A673 (cell line): Measurements from ENCODE around the gene CNPY1.

ENCODE experiments used
- EZH2 ChIP-seq: fragments of 200-600 bp; sonication (generic); IDR thresholded peaks from 2 replicates; pipeline ENCODE4 v1.6.1; 2017; ENCODE audit warnings: borderline replicate concordance, low read depth, mild to moderate bottlenecking, mixed read lengths, antibody characterized with exemption, low read length; ENCODE audit not compliant: poor library complexity, severe bottlenecking
- TF ChIP-seq, protein P1 (sequence below): fragments of 300-800, 200-600 bp; sonication (generic); conservative IDR thresholded peaks from 2 replicates; pipeline ENCODE4 v1.5.1; 2017; ENCODE audit warnings: low read depth, mild to moderate bottlenecking, antibody characterized with exemption, low read length, moderate library complexity, mixed read lengths

DNA sequence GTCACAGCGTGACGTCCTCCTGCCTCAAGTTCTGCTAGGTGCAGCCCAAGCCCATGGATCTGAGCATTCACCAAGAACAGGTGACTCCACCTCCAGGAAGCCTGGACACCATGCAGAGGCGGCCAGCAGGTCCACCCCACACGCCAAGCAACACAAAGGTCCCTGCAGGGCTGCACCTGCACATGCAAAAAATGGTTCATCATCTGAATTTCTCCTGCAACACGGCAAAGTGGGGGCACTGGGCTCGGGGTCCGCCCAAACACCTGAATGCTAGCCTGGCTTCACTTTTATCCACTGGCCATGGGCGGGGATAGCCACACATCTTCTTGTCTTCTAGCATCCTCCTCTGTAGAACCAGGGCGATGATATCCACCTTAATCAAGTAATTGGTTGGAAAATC, 28.9 kb downstream of the CNPY1 start:
- TF ChIP-seq, protein P1, sequence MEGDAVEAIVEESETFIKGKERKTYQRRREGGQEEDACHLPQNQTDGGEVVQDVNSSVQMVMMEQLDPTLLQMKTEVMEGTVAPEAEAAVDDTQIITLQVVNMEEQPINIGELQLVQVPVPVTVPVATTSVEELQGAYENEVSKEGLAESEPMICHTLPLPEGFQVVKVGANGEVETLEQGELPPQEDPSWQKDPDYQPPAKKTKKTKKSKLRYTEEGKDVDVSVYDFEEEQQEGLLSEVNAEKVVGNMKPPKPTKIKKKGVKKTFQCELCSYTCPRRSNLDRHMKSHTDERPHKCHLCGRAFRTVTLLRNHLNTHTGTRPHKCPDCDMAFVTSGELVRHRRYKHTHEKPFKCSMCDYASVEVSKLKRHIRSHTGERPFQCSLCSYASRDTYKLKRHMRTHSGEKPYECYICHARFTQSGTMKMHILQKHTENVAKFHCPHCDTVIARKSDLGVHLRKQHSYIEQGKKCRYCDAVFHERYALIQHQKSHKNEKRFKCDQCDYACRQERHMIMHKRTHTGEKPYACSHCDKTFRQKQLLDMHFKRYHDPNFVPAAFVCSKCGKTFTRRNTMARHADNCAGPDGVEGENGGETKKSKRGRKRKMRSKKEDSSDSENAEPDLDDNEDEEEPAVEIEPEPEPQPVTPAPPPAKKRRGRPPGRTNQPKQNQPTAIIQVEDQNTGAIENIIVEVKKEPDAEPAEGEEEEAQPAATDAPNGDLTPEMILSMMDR, result no peak
- TF ChIP-seq EZH2, result no peak
